IPS-20b (cell line): ENCODE results near the gene NXF1.
A peak's percentile ranks its signal among the peaks of the same experiment; 100 is the strongest.
"Not testable (repeated sequence)": the region's sequence is repeated elsewhere in the genome, so short reads cannot be mapped to it uniquely, and the experiment has no call there.

ENCODE experiments used
- H3K27ac ChIP-seq: one replicate; pipeline ENCODE4 v1.5.1; 2013; ENCODE audit warnings: low read length
- H3K27me3 ChIP-seq: 2 replicates; pipeline ENCODE4 v1.6.1; 2013; ENCODE audit warnings: mild to moderate bottlenecking, low read length, inconsistent platforms; ENCODE audit not compliant: insufficient read depth
- H3K36me3 ChIP-seq: 2 replicates; pipeline ENCODE4 v1.6.1; 2013; ENCODE audit warnings: low read depth, mild to moderate bottlenecking, inconsistent platforms, low read length, moderate library complexity; ENCODE audit not compliant: insufficient read depth
- H3K4me1 ChIP-seq: 2 replicates; pipeline ENCODE4 v1.6.1; 2013; ENCODE audit warnings: mild to moderate bottlenecking, control low read depth, inconsistent platforms, low read length, moderate library complexity; ENCODE audit not compliant: insufficient read depth
- H3K4me3 ChIP-seq: 2 replicates; pipeline ENCODE4 v1.5.1; 2013; ENCODE audit warnings: mild to moderate bottlenecking, low read length, inconsistent platforms
- H3K9ac ChIP-seq: 2 replicates; pipeline ENCODE4 v1.6.1; 2013; ENCODE audit warnings: low read depth, mild to moderate bottlenecking, inconsistent platforms, low read length, moderate library complexity
- H3K9me3 ChIP-seq: 2 replicates; pipeline ENCODE4 v1.6.1; 2013; ENCODE audit warnings: mild to moderate bottlenecking, low read depth, low read length, inconsistent platforms; ENCODE audit not compliant: insufficient read depth

NXF1 gene

DNA sequence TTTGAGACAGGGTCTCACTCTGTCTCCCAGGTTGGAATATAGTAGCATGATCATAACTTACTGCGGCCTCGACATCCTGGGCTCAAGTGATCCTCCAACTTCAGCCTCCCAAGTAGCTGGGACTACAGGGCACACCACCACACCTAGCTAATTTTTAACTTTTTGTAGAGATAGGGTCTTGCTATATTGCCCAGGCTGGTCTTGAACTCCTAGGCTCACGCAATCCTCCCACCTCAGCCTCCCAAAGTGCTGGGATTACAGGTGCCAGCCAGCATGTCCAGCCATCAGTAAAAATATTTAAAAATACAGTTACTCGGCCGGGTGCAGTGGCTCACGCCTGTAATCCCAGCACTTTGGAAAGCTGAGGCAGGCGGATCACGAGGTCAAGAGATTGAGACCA, 22.9 kb upstream of the NXF1 start:
- peaks cover 42% of the 10 kb centered on the region for H3K36me3 ChIP-seq
- H3K4me1 ChIP-seq, H3K4me3 ChIP-seq, H3K27ac ChIP-seq, H3K9ac ChIP-seq, H3K27me3 ChIP-seq, H3K9me3 ChIP-seq: not testable (repeated sequence)

- H3K9ac ChIP-seq = no peak overlapping the region
- H3K9me3 ChIP-seq = no peaks in the 10 kb centered on the region
- H3K4me3 ChIP-seq = no peak overlapping the region
- H3K27me3 ChIP-seq = no peaks in the 10 kb centered on the region
- no peak overlapping the region for H3K27ac ChIP-seq
- no peaks in the 10 kb centered on the region for H3K4me1 ChIP-seq
- peaks cover 65% of the 10 kb centered on the region for H3K36me3 ChIP-seq
These were observed 18.4 kb upstream of the NXF1 start for GRCh38 chr11:62823677-62824076.

GRCh38 chr11:62817129-62817528, 11.9 kb upstream of the NXF1 start:
- peaks cover 20% of the 10 kb centered on the region for H3K36me3 ChIP-seq
- H3K27me3 ChIP-seq = no peaks in the 10 kb centered on the region
- H3K9me3 ChIP-seq = no peaks in the 10 kb centered on the region
- H3K4me1 ChIP-seq = no peaks in the 10 kb centered on the region
- H3K4me3 ChIP-seq = no peak overlapping the region
- H3K27ac ChIP-seq = no peak overlapping the region
- no peak overlapping the region for H3K9ac ChIP-seq

DNA sequence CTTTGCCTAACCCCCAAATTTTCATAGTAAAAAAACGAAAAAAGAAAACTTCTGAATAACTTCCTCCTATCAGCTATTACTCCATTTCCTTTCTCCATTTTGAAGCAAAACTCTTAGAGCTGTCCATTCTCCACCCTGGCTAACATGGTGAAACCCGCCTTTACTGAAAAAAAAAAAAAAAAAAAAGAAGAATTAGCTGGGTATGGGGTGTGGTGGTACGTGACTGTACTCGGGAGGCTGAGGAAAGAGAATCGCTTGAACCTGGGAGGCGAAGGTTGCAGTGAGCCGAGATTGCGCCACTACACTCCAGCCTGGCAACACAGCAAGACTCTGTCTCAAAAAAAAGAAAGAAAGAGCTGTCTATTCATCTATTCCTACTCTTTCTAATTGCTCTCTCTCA, 11.3 kb upstream of the NXF1 start:
- Histone ChIP-seq H3K4me3 (no peak overlapping the region), H3K4me1 (no peaks in the 10 kb centered on the region), H3K9ac (no peak overlapping the region), H3K9me3 (no peaks in the 10 kb centered on the region), H3K27me3 (no peaks in the 10 kb centered on the region), H3K27ac (no peak overlapping the region), H3K36me3 (peaks cover 17% of the 10 kb centered on the region)

DNA sequence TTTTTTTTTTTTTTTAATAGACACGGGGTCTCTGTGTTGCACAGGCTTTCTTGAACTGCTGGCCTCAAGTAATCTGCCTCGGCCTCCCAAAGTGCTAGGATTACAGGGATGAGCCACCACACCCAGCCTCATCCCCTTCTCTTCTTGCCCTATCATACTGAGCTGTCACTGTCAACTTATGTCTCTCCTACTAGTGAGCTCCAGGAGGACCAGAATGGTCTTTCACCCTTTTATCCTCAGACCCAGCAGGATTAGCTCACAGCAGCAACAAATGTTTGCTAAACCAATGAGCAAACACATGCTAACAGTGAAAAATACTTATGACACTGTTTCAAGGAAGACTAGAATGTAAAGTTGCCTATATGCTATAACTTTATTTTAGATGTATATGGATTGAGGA, 6.4 kb upstream of the NXF1 start:
- Histone ChIP-seq H3K9ac (no peak overlapping the region), H3K27ac (no peak overlapping the region), H3K4me3 (no peak overlapping the region), H3K36me3 (no peaks in the 10 kb centered on the region), H3K4me1 (no peaks in the 10 kb centered on the region), H3K9me3 (no peaks in the 10 kb centered on the region), H3K27me3 (no peaks in the 10 kb centered on the region)

DNA sequence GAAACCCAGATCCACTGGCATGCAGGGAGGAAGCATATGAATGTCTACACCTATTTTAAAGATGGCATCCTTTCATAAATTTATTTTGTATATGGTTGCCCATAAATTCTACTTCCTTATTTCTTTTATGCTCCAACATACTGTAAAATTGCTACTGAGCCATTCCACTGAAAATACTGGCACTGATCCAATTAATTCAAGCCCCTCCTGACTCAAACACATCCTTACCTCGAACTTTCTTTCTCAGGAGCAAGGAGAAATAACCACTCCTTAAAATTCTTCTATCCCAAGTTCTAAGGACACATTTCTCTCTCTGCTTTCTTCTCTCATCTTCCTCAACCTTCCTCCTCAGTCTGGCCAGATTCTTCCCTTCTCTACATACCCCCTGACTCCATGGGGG, 5.5 kb upstream of the NXF1 start:
- Histone ChIP-seq H3K27ac (no peak overlapping the region), H3K9ac (no peak overlapping the region), H3K27me3 (no peaks in the 10 kb centered on the region), H3K36me3 (no peaks in the 10 kb centered on the region), H3K9me3 (no peaks in the 10 kb centered on the region), H3K4me1 (no peaks in the 10 kb centered on the region), H3K4me3 (no peak overlapping the region)

DNA sequence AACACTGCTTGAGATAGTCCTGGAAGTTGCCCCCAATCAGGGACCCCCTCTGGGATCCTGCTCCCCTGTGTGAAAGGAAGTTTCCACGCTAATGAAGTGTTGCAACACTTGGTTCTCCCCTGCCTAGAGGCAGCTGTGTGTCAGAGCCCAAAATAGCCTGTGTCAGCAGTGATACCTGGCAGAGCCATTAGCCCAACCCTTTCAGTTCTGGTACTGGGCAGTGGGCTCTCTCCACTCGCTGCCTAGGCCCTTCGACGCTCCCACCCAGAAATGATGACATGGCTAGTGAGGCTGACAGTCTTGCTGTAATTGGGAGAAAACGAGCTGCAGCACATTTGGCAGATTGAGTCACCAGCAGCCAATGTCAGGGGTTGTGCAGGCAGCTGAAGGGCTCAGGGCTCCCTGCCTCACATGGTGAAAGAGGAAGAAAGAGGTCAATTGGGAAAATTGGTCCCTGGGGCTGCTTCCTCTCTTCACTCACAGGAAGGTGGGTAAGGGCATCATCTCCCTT, 1.4 kb upstream of the NXF1 start:
- Histone ChIP-seq H3K27ac (no peak overlapping the region), H3K36me3 (peaks cover 20% of the 10 kb centered on the region), H3K9ac (no peak overlapping the region; the same call in 1 of the 2 replicates), H3K9me3 (no peaks in the 10 kb centered on the region), H3K27me3 (no peaks in the 10 kb centered on the region), H3K4me3 (peak overlapping the region; percentile 95), H3K4me1 (0 out of 2 replicates have a peak, but pooled peaks cover 2% of the 10 kb centered on the region)

GRCh38 chr11:62805961-62806441, 761 bp upstream of the NXF1 start:
- Histone ChIP-seq H3K9ac (peak overlapping the region; percentile 92), H3K4me3 (peak overlapping the region; percentile 95), H3K9me3 (no peaks in the 10 kb centered on the region), H3K27ac (peak overlapping the region; percentile 87), H3K36me3 (peaks cover 26% of the 10 kb centered on the region), H3K4me1 (0 out of 2 replicates have a peak, but pooled peaks cover 2% of the 10 kb centered on the region), H3K27me3 (no peaks in the 10 kb centered on the region)

GRCh38 chr11:62804310-62805075, 747 bp downstream of the NXF1 start:
- H3K36me3 ChIP-seq = peaks cover 42% of the 10 kb centered on the region
- H3K4me1 ChIP-seq = 0 out of 2 replicates have a peak, but pooled peaks cover 2% of the 10 kb centered on the region
- H3K27ac ChIP-seq = no peak overlapping the region
- no peaks in the 10 kb centered on the region for H3K9me3 ChIP-seq
- H3K9ac ChIP-seq = peak overlapping the region; percentile 86
- H3K4me3 ChIP-seq = peak overlapping the region; percentile 95
- no peaks in the 10 kb centered on the region for H3K27me3 ChIP-seq

- no peaks in the 10 kb centered on the region for H3K27me3 ChIP-seq
- peaks cover 76% of the 10 kb centered on the region for H3K36me3 ChIP-seq
- no peak overlapping the region for H3K9ac ChIP-seq
- H3K27ac ChIP-seq = no peak overlapping the region
- H3K4me3 ChIP-seq = no peak overlapping the region
- 0 out of 2 replicates have a peak, but pooled peaks cover 2% of the 10 kb centered on the region for H3K4me1 ChIP-seq
- no peaks in the 10 kb centered on the region for H3K9me3 ChIP-seq
These were observed 4.2 kb downstream of the NXF1 start for GRCh38 chr11:62801071-62801470.

DNA sequence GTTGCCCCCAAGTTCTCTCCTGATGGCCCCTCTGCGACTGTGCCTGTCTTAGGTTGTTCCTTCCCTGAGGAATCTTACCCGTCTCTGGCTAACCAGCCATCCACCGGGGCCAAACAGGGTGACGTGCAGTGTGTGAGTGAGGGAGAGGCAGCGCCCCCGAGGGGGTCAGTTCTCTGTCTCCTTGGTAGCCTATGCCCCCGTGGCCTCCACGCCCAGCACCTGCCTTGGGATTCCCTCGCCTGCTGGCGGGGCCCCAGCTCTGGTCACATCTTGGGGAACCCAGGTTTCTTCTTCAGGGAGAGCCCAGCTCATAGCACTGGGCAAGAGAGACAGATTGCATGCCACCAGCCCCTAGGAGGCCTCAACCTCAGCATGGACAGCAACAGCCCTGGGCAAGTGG, 5.8 kb downstream of the NXF1 start:
- H3K4me3 ChIP-seq = no peak overlapping the region
- peaks cover 92% of the 10 kb centered on the region for H3K36me3 ChIP-seq

DNA sequence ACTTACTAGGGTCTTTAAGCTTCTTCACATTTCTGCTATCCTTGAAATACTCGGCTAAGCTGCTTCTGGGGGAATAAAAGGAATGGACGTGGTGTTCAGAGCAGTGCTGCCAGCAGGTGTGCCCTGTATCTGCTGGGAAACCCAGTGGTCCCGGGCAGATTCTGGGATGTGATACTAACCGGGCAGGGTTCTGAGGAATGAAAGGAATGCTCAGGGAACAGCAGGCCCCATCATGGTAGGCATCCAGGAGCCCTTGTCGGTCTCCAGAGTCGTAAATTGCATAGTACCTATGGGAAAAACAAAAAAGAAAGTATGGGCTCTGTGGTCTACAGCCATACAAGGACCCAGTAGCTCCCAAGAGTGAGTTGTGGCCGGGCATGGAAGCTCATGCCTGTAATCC, 9.0 kb downstream of the NXF1 start:
- H3K9me3 ChIP-seq = no peaks in the 10 kb centered on the region
- H3K27me3 ChIP-seq = no peaks in the 10 kb centered on the region
- no peak overlapping the region for H3K9ac ChIP-seq
- peaks cover 89% of the 10 kb centered on the region for H3K36me3 ChIP-seq
- H3K27ac ChIP-seq = no peak overlapping the region
- H3K4me1 ChIP-seq = no peaks in the 10 kb centered on the region
- no peak overlapping the region for H3K4me3 ChIP-seq

More for the DNA sequence above, 5.8 kb downstream of the NXF1 start:
- Histone ChIP-seq H3K27ac (no peak overlapping the region), H3K9ac (no peak overlapping the region), H3K27me3 (no peaks in the 10 kb centered on the region), H3K9me3 (no peaks in the 10 kb centered on the region), H3K4me1 (0 out of 2 replicates have a peak, but pooled peaks cover 2% of the 10 kb centered on the region)
